IPS-18c (cell line): ENCODE data around the gene DNAI1.

Source experiments
- H3K4me3 ChIP-seq: 2 replicates; pipeline ENCODE4 v1.7.0; 2013; ENCODE audit warnings: low read depth, mild to moderate bottlenecking, low read length, moderate library complexity; ENCODE audit not compliant: insufficient read depth
- H3K9me3 ChIP-seq: one replicate; pipeline ENCODE4 v1.6.1; 2013; ENCODE audit warnings: mild to moderate bottlenecking, low read length, moderate library complexity; ENCODE audit not compliant: control insufficient read depth, insufficient read depth

DNAI1 gene

GRCh38 chr9:34556949-34557348 lies 98.3 kb downstream of the DNAI1 start:
- no peaks in the 10 kb centered on the region for H3K9me3 ChIP-seq
- H3K4me3 ChIP-seq: no peak overlapping the region

- Histone ChIP-seq H3K4me3 (no peak overlapping the region), H3K9me3 (no peaks in the 10 kb centered on the region)
Measured at GRCh38 chr9:34557426-34558321, 99.1 kb downstream of the DNAI1 start.

- H3K4me3 ChIP-seq: no peak overlapping the region
- H3K9me3 ChIP-seq: no peaks in the 10 kb centered on the region
Measured at GRCh38 chr9:34558364-34558763, 99.8 kb downstream of the DNAI1 start.

GRCh38 chr9:34558919-34559623 lies 100.5 kb downstream of the DNAI1 start:
- H3K9me3 ChIP-seq: no peaks in the 10 kb centered on the region
- H3K4me3 ChIP-seq: no peak overlapping the region; the same call in 1 of the 2 replicates

- H3K4me3 ChIP-seq: no peak overlapping the region
- H3K9me3 ChIP-seq: no peaks in the 10 kb centered on the region
Measured at GRCh38 chr9:34559624-34560455, 101.2 kb downstream of the DNAI1 start.

GRCh38 chr9:34560599-34561214 lies 102.1 kb downstream of the DNAI1 start:
- H3K4me3 ChIP-seq: no peak overlapping the region
- no peaks in the 10 kb centered on the region for H3K9me3 ChIP-seq

- no peak overlapping the region for H3K4me3 ChIP-seq
- H3K9me3 ChIP-seq: no peaks in the 10 kb centered on the region
Measured at GRCh38 chr9:34562135-34562745, 103.6 kb downstream of the DNAI1 start.

- Histone ChIP-seq H3K4me3 (no peak overlapping the region), H3K9me3 (no peaks in the 10 kb centered on the region)
Measured at GRCh38 chr9:34563262-34563661, 104.7 kb downstream of the DNAI1 start.

- Histone ChIP-seq H3K9me3 (no peaks in the 10 kb centered on the region), H3K4me3 (no peak overlapping the region)
Measured at GRCh38 chr9:34564617-34565016, 106.0 kb downstream of the DNAI1 start.

GRCh38 chr9:34565856-34566255 lies 107.3 kb downstream of the DNAI1 start:
- H3K9me3 ChIP-seq: no peaks in the 10 kb centered on the region
- H3K4me3 ChIP-seq: no peak overlapping the region

GRCh38 chr9:34566322-34566721 lies 107.7 kb downstream of the DNAI1 start:
- H3K9me3 ChIP-seq: no peaks in the 10 kb centered on the region
- H3K4me3 ChIP-seq: no peak overlapping the region

- H3K9me3 ChIP-seq: no peaks in the 10 kb centered on the region
- H3K4me3 ChIP-seq: no peak overlapping the region
Measured at GRCh38 chr9:34566972-34567371, 108.4 kb downstream of the DNAI1 start.

GRCh38 chr9:34568133-34568532 lies 109.5 kb downstream of the DNAI1 start:
- no peaks in the 10 kb centered on the region for H3K9me3 ChIP-seq
- H3K4me3 ChIP-seq: no peak overlapping the region

GRCh38 chr9:34568774-34569173 lies 110.2 kb downstream of the DNAI1 start:
- Histone ChIP-seq H3K9me3 (no peaks in the 10 kb centered on the region), H3K4me3 (no peak overlapping the region)

GRCh38 chr9:34570376-34570775 lies 111.8 kb downstream of the DNAI1 start:
- no peak overlapping the region for H3K4me3 ChIP-seq

More at GRCh38 chr9:34570376-34570775, 111.8 kb downstream of the DNAI1 start:
- no peaks in the 10 kb centered on the region for H3K9me3 ChIP-seq
